CD4-positive, alpha-beta T cell treated with Interleukin-15 for 1 hour (primary cell): ENCODE results near the gene RXFP4.
"Not testable (repeated sequence)": the region's sequence is repeated elsewhere in the genome, so short reads cannot be mapped to it uniquely, and the experiment has no call there.

ENCODE experiments used
- DNase-seq: peaks from one replicate; pipeline ENCODE4 v3.0.0-alpha.2; 2020

Gene RXFP4

DNA sequence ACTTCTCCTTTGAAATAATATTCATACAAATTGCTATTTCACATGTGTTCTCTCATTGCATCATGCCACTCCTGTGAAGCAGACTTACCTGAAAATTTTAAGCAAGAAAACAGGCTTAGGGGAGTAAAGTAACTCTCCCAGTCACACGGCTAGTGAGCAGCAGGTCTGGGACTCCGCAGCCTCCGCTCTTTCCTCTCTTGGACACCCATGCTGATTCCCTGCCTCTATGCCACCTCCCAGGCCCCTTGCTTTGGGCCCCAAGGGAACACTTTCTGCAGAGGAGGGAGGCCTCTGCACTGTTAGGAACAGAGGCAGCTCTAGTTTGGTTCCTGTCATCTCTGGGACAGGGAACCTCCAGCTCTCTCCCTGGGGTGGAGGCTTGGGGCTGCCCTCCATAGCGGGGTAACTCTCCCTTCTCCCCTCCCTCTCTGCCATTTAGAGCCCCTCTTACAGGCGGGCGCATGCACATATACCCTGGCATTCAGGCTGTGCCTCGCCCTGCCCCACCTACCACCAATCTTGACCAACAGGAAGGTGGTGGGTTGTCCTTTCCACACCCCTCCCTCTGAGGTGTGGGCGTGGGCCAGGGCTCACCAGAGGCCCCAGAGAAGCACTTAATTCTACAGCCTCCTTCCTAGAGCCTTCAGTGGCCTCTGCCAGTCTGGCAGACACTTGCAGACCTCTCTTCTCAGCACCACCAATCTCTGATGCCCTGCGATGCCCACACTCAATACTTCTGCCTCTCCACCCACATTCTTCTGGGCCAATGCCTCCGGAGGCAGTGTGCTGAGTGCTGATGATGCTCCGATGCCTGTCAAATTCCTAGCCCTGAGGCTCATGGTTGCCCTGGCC, at the start of gene RXFP4:
Gene RXFP4, plus strand, starts transcription at position 646 of the 852 bp plus-strand sequence. Its CDS starts 72 bp downstream, at position 718.
- no peak for DNase-seq

- DNase-seq: no peak
These were observed 48.6 kb upstream of the RXFP4 start for GRCh38 chr1:155892796-155893195.

DNA sequence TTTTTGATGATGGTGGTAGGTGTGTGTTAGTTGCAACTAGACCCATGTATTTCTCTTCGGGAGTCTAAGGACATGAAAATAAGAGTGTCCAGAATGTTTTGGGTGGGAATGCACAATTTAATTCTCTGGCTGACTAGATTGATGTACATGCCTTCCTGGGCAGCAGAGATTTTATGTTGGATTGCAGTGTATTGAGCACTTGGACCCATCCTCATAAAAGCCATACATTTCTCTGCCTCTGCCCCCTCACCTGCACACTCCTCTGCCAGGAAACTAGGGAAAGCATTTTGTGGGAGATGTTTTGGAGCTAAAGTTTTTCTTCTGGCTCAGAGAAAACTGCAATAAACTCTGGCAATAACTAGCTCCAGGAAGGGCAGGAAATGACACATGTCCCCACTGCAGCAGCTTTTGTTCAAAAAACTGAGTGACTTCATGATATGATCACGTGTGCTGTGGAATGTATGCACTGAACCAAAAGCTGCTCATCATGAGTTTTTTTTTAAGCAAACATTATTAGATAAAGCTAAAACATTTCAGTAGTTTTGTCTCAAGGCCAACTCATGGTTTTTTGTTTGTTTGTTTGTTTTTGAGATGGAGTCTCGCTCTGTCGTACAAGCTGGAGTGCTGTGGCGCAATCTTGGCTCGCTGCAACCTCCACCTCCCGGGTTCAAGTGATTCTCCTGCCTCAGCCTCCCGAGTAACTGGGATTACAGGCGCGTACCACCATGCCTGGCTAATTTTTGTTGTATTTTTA, 47.9 kb upstream of the RXFP4 start:
- DNase-seq: no peak

- not testable (repeated sequence) for DNase-seq
These were observed 45.8 kb upstream of the RXFP4 start for GRCh38 chr1:155895617-155896016.

GRCh38 chr1:155896476-155896875, 45.0 kb upstream of the RXFP4 start:
- not testable (repeated sequence) for DNase-seq

DNA sequence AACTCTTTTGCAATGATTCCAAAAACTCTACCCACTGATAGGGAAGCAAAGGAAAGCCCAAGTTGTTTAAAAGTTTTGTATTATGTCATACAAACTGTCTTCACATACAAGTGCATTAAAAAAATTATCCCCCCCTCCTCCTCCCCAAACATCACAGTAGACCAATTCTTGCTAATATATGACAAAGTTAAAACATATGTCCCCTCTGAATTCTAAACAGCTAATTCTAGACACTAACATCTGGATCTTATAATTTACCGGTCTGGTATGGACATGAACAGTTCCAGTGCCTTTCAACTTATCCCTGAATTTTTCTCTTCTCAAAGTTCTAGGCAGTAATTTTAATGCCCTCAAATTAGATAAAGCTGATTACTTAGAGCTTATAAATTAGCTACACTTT, 43.7 kb upstream of the RXFP4 start:
- DNase-seq: no peak

DNA sequence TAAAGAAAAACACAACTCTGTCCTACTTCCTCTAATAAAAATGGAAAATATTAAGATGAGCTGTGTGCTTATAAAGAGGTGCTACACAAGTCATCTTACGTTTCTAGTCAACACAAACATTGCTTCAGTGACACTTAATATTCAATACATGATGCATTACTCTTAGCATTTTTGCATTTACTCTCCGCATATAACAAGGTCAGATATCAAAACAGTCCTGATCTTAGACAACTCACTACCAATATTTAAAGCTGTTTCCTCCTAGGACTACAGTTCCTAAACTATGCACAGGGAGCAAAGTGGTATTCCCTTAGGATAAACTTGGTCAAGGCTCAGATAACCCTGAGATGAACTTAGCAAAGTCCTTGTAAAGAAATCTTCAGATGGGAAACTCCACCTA, 42.5 kb upstream of the RXFP4 start:
- no peak for DNase-seq

DNA sequence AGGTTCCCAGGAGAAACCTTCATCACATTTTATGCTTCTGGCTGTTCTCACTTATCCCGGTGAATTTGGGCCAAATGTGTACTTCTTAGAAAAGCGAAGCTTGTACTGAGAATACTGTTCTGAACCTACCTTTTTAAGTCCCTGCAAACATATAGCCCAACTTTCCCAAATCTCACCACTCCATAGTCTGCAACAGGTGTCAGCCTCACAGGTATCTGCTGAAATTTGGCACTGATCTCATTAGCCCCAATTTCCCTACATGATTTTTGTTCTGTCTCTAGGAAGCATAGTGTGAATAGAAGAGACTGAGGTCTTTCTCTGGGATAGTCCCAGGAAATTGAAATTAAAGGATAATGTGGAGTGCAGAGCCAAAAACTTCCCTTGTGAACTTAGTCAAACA, 41.8 kb upstream of the RXFP4 start:
- no peak for DNase-seq

- DNase-seq: no peak
These were observed 41.3 kb upstream of the RXFP4 start for GRCh38 chr1:155900161-155900560.

DNA sequence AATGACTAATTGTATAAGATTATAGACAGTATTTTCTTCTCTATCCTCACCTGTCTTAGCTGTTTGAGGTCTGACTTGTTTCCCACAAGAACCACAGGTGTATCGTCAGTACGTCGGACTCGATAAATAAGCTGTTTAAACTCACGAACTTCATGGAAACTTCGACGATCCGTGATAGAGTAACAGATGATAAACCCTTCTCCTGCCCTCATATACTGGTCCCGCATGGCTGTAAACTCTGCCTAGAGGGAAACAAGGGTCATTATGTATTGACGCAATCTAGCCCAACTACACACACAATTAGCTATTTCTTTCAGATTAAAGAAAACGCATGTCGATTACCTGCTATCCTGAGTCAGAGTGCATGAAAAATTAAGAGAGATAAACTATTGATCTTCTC, 37.2 kb upstream of the RXFP4 start:
- no peak for DNase-seq

DNA sequence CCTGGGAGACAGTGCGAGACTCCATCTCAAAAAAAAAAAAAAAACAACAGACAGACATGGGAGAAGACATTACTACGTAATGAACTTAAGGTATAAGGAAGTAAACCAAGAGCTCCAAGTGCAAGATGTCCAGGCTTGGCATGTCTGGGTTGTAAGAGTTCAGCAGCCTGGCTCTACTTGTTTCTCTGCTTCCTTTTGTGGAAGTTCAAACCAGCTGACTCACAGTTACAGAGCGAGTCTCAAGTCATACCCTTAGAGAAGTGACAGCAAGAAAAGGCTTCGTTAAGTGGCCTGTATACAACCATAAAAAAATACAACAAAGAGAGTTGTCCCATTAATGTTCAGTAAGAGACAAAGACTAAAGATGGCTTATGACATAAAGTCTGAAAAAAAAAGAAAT, 31.5 kb upstream of the RXFP4 start:
- DNase-seq: peak; percentile 61

DNA sequence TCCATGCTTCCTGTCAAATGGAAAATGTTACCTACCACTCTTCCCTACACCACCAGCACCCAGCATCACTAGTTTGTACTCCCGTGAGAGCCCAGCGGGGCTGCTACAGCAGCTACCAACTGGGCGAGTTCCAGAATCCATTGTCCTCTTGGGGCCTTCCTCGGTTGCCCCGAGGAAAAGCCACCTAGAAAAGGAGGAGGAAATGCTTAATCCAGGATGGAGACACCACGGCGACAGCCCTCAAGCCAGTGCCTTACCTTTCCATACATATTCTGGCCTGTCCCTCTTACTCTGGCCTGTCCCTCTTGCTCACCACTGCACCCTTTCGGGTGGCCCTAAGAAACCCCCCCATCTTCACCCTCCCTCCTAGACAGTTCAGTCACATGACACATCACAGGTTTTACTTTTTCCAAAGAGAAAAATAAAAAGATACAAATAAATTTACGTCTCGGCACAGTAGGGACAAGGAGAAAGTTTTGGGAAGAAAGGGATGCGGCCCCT, 30.8 kb upstream of the RXFP4 start:
- peak; percentile 23 for DNase-seq

DNA sequence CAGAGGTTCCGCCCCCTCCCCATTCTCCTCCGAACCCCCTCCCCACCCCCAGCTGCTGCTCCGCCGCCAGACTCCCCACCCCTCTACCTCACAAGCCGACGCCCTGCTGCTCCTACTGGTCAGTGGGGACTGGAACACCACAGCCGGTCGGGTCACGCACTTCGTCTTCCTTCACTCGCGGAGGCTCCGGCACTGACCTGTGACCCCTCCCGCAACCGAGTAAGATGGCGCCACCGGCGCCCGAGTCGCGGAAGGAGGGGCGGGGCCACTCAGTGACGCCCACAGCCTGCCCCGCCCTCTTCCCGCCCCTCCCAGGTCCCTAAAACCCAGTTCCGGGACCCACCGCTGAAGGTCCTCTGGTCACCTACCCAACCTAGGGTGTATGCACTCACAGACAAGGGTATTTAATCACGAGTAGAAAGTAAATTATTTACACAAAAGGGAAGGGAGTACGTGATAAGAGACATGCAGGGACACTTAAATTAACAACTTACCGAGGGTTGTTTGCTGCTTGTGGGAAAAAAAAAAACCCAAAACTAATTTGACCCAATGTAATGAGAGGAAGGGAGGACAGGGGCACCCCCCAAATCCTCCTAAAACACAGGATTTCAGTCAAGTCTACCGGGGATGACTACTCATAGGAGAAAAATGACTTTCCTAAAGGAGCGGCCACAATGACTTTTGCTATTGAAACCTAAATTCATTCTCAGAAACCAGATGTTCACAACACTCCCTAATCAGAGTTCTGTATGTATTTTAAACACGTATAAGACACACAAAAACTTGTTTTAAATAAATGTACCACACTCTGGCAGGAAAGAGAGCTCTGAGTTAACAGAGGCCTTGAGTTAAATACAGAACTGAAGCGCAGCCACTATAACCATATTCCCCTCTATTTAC, 30.0 kb upstream of the RXFP4 start, which contains the start of gene RIT1:
Gene RIT1, minus strand, starts transcription at position 194 of the 900 bp plus-strand sequence. CDS start 588 bp downstream, outside the sequence.
- DNase-seq: peak; percentile 88

DNA sequence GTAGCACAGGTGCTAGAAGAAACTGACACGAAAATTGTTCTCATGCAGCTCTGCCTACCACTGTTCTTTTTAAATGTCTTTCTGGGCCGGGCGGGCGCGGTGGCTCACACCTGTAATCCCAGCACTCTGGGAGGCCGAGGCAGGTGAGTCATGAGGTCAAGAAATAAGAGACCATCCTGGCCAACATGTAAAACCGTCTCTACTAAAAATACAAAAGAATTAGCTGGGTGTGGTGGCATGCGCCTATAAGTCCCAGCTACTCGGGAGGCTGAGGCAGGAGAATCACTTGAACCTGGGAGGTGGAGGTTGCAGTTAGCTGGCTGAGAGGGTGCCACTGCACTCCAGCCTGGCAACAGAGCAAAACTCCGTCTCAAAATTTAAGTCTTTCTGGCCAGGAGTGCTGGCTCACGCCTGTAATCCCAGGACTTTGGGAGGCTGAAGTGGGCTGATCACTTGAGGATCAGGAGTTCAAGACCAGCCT, 29.3 kb upstream of the RXFP4 start:
- no peak for DNase-seq

DNA sequence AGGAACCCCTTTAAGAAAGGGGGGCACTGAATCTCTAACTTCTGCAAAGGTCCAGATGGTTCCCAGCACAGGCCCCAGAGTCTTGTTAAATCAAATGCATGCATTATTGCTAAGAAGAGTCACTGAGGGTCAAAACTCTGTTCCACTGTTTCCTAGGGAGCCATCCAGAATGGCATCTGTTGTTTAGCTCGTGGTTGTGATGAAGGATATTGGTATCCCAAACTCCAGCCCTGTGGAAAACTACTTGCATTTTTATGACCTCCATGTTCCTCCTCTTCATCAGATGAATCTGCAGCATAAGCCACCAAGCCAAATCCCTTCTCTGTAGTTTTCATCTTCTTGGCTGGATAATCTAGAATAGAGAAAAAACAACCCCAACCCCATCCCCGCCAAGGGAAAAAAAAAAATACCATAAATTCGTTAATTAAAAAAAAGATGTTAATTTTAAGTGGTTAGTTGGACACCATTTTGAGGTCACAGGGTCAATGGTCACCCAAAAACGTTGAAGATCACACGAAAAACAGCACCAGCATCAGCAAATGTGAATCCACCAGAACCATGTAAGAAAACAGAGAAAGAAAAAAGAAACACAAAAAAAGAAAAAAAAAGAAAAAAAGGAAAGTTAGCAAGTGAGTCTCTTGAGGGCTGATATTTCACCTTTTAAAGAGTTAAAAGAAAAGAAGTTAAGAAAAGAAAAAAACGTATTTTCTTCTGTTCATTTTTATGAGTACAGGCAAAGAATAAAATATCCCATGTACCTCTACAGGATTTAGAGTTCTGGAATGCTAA, 27.3 kb upstream of the RXFP4 start:
- no peak for DNase-seq

- no peak for DNase-seq
These were observed 22.8 kb upstream of the RXFP4 start for GRCh38 chr1:155918660-155919059.

- no peak for DNase-seq
These were observed 21.6 kb upstream of the RXFP4 start for GRCh38 chr1:155919801-155920200.

DNA sequence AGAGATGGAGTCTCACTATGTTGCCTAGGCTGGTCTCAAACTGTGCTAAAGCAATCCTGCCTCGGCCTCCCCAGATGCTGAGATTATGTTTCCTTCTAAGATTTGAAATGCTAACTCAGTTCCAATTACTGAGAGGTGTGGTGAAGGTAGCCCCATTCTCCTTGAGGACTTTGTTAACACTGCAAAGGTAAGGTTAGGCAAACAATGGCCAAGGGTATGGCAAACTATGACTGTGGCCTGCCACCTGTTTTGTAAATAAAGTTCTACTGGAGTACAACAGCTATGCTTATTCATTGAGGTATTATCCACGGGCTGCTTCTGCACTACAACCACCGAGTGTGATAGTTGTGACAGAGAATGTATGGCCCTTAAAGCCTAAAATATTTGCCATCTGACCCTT, 20.7 kb upstream of the RXFP4 start:
- no peak for DNase-seq

GRCh38 chr1:155925506-155925905, 15.9 kb upstream of the RXFP4 start:
- no peak for DNase-seq

DNA sequence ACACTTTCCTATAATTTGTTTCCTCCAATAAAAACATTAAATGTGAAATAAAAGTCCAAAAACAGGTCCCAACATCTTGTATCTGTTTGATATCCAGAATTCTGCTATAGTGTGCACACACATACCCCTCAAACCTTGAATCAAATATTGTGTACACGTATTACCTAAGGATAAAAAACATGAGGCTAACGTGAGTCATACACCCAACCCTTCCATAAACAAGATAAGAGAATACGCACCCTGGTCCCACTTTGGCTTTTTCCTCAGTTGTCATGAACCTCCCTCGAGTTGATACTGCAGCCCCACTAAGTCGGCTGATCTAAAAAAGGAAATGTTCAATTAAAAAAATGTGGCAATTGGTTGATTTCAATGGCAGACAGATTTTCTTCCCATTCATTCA, 12.4 kb upstream of the RXFP4 start:
- no peak for DNase-seq

- not testable (repeated sequence) for DNase-seq
These were observed 10.7 kb upstream of the RXFP4 start for GRCh38 chr1:155930725-155931124.
